H1 (cell line): ENCODE data around the gene FKBP10. TPM values are rescaled to one million over a fixed set of nuclear protein-coding genes. Genes with fewer than 3 reads are reported as not detected.
A peak's percentile ranks its signal among the peaks of the same experiment; 100 is the strongest.

Experiments used
- CTBP2 ChIP-seq: IDR thresholded peaks from 2 replicates; pipeline ENCODE4 v1.7.0; 2011; ENCODE audit warnings: borderline replicate concordance, mild to moderate bottlenecking, moderate library complexity, mixed read lengths, low read length; ENCODE audit not compliant: insufficient read depth, insufficient read length
- EGR1 ChIP-seq: IDR thresholded peaks from 2 replicates; pipeline ENCODE4 v1.6.1; 2011; ENCODE audit warnings: low read depth, low read length, borderline replicate concordance
- RAD21 ChIP-seq, 2 experiments: IDR thresholded peaks in 1 of 2; conservative IDR thresholded peaks in 1 of 2; 2 replicates each; pipeline ENCODE4 v1.6.1; 2011; ENCODE audit warnings: low read depth in 2 of 2, low read length in 2 of 2, improper control_type of control experiment in 1 of 2, inconsistent platforms in 1 of 2, mild to moderate bottlenecking in 1 of 2, moderate library complexity in 1 of 2
- SIRT6 ChIP-seq: IDR thresholded peaks from one replicate; pipeline ENCODE4 v1.7.1; 2012; ENCODE audit warnings: low read length, inconsistent platforms
- SP4 ChIP-seq: IDR thresholded peaks from 2 replicates; pipeline ENCODE4 v1.6.1; 2012; ENCODE audit warnings: low read length, inconsistent platforms
- TAF7 ChIP-seq: optimal IDR thresholded peaks from 2 replicates; pipeline ENCODE3; 2011; ENCODE audit warnings: low read depth, mild to moderate bottlenecking, inconsistent platforms, low read length, moderate library complexity, borderline replicate concordance
- polyA plus RNA-seq, 7 experiments: library from polyadenylated mRNA; depleted of rRNA in 3 of 7; stranded (reverse) in 5 of 7; unstranded in 2 of 7; fragments of >200 nt in 5 of 7; fragments of 200-250 nt in 2 of 7; gene quantifications; 1 replicate in 5 of 7; 2 replicates in 1 of 7; 4 replicates in 1 of 7; pipeline versions ENCODE4 v1.2.1 to v1.2.3, GENCODE V29; 2011 to 2013; ENCODE audit warnings: missing spikeins in 2 of 7, mixed read lengths in 2 of 7
- total RNA-seq: library from RNA; stranded (reverse); fragmentation: NEBNext Ultra II Directional; extraction: Animal tissue kit (Norgen Biotek cat#: 25700); gene quantifications from 2 replicates; pipeline ENCODE4 v1.2.1, GENCODE V29; 2021
- TF ChIP-seq, protein P1 (sequence below): IDR thresholded peaks from 2 replicates; pipeline ENCODE4 v1.6.1; 2011; ENCODE audit warnings: low read length, improper control_type of control experiment
- TF ChIP-seq, protein P2 (sequence below), 3 experiments: IDR thresholded peaks; 1 replicate in 2 of 3; 2 replicates in 1 of 3; pipeline versions ENCODE4 v1.5.1 to v1.6.1; 2011; ENCODE audit warnings: low read length in 3 of 3, mild to moderate bottlenecking in 3 of 3, inconsistent platforms in 2 of 3, low read depth in 1 of 3, moderate library complexity in 1 of 3; ENCODE audit not compliant: insufficient read depth in 1 of 3; ENCODE audit errors: control extremely low read depth in 1 of 3

The FKBP10 gene
- total and polyA plus RNA-seq, 2 of the 8 experiments (the other 6 are each of a cell fraction or from before 2014, with no cell fraction given): 173 to 283 TPM

DNA sequence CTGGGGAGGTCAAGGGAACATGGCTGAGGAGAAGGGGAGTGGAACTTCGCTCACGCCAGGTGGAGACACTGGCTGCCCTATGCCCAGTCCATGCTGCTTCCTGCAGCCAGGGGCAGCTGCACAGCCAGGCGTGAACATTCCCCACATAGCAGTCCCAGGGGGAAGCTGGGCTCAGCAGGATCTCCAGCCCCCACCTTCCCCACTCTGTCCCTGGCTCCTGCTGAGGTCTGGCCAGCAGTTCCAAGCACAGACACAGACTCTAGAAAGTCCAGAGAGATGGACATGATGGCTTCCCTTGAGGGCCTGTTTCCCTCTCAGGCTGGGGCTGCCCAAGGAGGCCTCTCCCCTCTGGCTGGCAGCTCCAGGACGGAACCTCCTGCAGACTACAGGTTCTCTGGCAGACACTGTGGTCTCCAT lies 35.6 kb upstream of the FKBP10 start (continued):
- TF ChIP-seq, protein P1, sequence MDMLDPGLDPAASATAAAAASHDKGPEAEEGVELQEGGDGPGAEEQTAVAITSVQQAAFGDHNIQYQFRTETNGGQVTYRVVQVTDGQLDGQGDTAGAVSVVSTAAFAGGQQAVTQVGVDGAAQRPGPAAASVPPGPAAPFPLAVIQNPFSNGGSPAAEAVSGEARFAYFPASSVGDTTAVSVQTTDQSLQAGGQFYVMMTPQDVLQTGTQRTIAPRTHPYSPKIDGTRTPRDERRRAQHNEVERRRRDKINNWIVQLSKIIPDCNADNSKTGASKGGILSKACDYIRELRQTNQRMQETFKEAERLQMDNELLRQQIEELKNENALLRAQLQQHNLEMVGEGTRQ: no peak
- no peak for TF ChIP-seq EGR1
- TF ChIP-seq, protein P2, sequence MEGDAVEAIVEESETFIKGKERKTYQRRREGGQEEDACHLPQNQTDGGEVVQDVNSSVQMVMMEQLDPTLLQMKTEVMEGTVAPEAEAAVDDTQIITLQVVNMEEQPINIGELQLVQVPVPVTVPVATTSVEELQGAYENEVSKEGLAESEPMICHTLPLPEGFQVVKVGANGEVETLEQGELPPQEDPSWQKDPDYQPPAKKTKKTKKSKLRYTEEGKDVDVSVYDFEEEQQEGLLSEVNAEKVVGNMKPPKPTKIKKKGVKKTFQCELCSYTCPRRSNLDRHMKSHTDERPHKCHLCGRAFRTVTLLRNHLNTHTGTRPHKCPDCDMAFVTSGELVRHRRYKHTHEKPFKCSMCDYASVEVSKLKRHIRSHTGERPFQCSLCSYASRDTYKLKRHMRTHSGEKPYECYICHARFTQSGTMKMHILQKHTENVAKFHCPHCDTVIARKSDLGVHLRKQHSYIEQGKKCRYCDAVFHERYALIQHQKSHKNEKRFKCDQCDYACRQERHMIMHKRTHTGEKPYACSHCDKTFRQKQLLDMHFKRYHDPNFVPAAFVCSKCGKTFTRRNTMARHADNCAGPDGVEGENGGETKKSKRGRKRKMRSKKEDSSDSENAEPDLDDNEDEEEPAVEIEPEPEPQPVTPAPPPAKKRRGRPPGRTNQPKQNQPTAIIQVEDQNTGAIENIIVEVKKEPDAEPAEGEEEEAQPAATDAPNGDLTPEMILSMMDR (IDR thresholded peaks at IDR 0.05; ENCODE audit: control extremely low read depth in 1 of 3, insufficient read depth in 1 of 3, low read depth in 1 of 3, low read length in 3 of 3): peak; percentile 19 to 51 (median 21)
- no peak for TF ChIP-seq SP4
- peak in 1 of 2 experiments; percentile 15; a peak in 2 of 4 replicates for TF ChIP-seq RAD21 (IDR thresholded peaks at IDR 0.05 in 1 of 2, conservative IDR thresholded peaks at IDR 0.05 in 1 of 2; ENCODE audit: low read depth in 2 of 2, low read length in 2 of 2)
- TF ChIP-seq SIRT6: no peak
- no peak for TF ChIP-seq CTBP2
- TF ChIP-seq TAF7: no peak
